ENCODE results near the gene TRPM6. TPM values are rescaled to one million over a fixed set of nuclear protein-coding genes. Genes with fewer than 3 reads are reported as not detected.
A peak's percentile ranks its signal among the peaks of the same experiment; 100 is the strongest.

Gene TRPM6
- total RNA-seq, 2 experiments from 2014 or later = not detected

GRCh38 chr9:74771672-74772071 is 116.0 kb downstream of the TRPM6 start:
- Mint-ChIP-seq H3K9me3 (no peaks in the 10 kb centered on the region), H3K27me3 (peaks cover 33% of the 10 kb centered on the region), H3K27ac (no peak overlapping the region), H3K4me1 (peaks cover 8% of the 10 kb centered on the region), H3K4me3 (no peak overlapping the region), H3K36me3 (no peaks in the 10 kb centered on the region)
- DNase-seq = no peak

DNA sequence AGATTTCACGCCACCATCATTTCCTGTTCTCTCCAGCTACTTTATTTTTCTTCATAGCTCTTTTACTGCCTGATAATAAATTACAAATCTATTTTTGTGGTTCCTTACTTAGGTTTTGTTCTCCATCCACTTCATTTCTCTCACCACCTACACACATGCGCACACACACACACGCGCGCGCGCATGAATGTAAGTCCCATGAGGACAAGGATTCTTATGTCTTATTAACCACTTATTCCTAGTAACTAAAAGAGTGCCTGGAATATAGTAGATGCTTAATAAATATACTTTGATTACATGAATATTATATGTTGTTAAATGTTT is 116.5 kb downstream of the TRPM6 start:
- DNase-seq = no peak
- H3K4me3 Mint-ChIP-seq = no peak overlapping the region
- H3K27me3 Mint-ChIP-seq = peaks cover 33% of the 10 kb centered on the region
- no peak overlapping the region for H3K27ac Mint-ChIP-seq
- H3K9me3 Mint-ChIP-seq = no peaks in the 10 kb centered on the region
- H3K36me3 Mint-ChIP-seq = no peaks in the 10 kb centered on the region
- H3K4me1 Mint-ChIP-seq = peaks cover 8% of the 10 kb centered on the region

- H3K4me3 Mint-ChIP-seq = no peak overlapping the region
- no peaks in the 10 kb centered on the region for H3K9me3 Mint-ChIP-seq
- peaks cover 33% of the 10 kb centered on the region for H3K27me3 Mint-ChIP-seq
- no peaks in the 10 kb centered on the region for H3K36me3 Mint-ChIP-seq
- H3K27ac Mint-ChIP-seq = no peak overlapping the region
- DNase-seq = peak; percentile 26
- H3K4me1 Mint-ChIP-seq = peaks cover 8% of the 10 kb centered on the region
Measured at GRCh38 chr9:74770508-74771261, 117.0 kb downstream of the TRPM6 start.

DNA sequence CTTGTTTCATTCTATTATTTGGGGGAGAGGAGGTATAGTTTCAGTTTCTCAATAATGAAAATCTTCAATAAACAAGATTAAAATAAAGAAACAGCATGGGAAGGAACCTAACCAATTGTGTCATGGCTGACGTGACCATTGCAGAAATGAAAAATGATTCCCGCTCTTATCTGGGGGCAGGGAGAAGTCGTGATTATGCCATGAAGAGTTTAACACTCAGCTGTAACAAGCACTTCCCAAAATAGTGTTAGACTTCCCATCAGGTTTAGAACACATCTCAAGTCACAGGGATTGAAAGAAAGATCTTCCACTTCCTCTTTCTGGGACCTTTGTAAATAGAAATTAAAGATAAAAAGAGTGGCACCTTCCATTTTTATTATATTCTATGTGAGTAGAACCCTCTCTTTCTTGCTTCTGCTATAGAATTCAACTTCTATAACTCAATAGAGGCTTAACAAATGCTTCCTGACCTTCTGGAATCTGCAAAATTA is 122.2 kb downstream of the TRPM6 start:
- Mint-ChIP-seq H3K27me3 (peaks cover 24% of the 10 kb centered on the region), H3K27ac (no peak overlapping the region), H3K9me3 (no peaks in the 10 kb centered on the region), H3K4me3 (no peak overlapping the region), H3K4me1 (no peaks in the 10 kb centered on the region), H3K36me3 (no peaks in the 10 kb centered on the region)
- no peak for DNase-seq

- no peak overlapping the region for H3K27ac Mint-ChIP-seq
- no peak for DNase-seq
- no peaks in the 10 kb centered on the region for H3K36me3 Mint-ChIP-seq
- no peak overlapping the region for H3K4me3 Mint-ChIP-seq
- H3K27me3 Mint-ChIP-seq = peaks cover 4% of the 10 kb centered on the region
- H3K4me1 Mint-ChIP-seq = no peaks in the 10 kb centered on the region
- H3K9me3 Mint-ChIP-seq = no peaks in the 10 kb centered on the region
Measured at GRCh38 chr9:74762950-74763349, 124.8 kb downstream of the TRPM6 start.

DNA sequence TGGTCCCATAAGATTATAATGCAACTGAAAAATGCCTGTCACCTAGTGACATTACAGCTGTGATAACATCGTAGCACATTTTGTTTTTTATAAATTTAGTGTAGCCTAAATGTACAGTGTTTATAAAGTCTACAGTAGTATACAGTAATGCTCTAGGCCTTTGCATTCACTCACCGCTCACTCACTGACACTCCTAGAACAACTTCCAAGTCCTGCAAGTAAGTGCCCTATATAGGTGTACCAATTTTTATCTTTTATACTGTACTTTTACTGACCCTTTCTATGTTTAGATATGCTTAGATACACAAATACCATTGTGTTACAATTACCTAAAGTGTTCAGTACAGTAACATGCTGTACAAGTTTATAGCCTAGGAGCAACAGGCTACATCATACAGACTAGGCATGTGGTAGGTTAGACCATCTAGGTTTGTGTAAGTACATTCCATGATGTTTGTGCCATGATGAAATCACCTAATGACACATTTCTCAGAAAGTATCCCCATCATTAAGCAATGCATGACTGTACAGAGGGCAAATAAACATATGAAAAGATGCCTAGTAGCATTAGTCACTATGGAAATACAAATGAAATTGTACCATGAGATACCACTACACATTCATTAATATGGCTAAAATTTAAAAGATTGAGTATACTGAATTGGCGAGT is 127.6 kb downstream of the TRPM6 start:
- H3K36me3 Mint-ChIP-seq = no peaks in the 10 kb centered on the region
- no peak for DNase-seq
- H3K27me3 Mint-ChIP-seq = peaks cover 4% of the 10 kb centered on the region
- no peak overlapping the region for H3K27ac Mint-ChIP-seq
- H3K4me3 Mint-ChIP-seq = no peak overlapping the region
- H3K9me3 Mint-ChIP-seq = no peaks in the 10 kb centered on the region
- H3K4me1 Mint-ChIP-seq = no peaks in the 10 kb centered on the region

GRCh38 chr9:74755999-74756398 is 131.7 kb downstream of the TRPM6 start:
- no peak overlapping the region for H3K27ac Mint-ChIP-seq
- H3K9me3 Mint-ChIP-seq = no peaks in the 10 kb centered on the region
- no peaks in the 10 kb centered on the region for H3K4me1 Mint-ChIP-seq
- no peaks in the 10 kb centered on the region for H3K36me3 Mint-ChIP-seq
- no peaks in the 10 kb centered on the region for H3K27me3 Mint-ChIP-seq
- no peak overlapping the region for H3K4me3 Mint-ChIP-seq
- no peak for DNase-seq

GRCh38 chr9:74755355-74755754 is 132.4 kb downstream of the TRPM6 start:
- Mint-ChIP-seq H3K4me1 (no peaks in the 10 kb centered on the region), H3K27me3 (no peaks in the 10 kb centered on the region), H3K27ac (no peak overlapping the region), H3K9me3 (no peaks in the 10 kb centered on the region), H3K36me3 (no peaks in the 10 kb centered on the region), H3K4me3 (no peak overlapping the region)
- DNase-seq = no peak

GRCh38 chr9:74753650-74754049 is 134.1 kb downstream of the TRPM6 start:
- no peak overlapping the region for H3K27ac Mint-ChIP-seq
- no peaks in the 10 kb centered on the region for H3K36me3 Mint-ChIP-seq
- no peaks in the 10 kb centered on the region for H3K27me3 Mint-ChIP-seq
- DNase-seq = no peak
- H3K4me3 Mint-ChIP-seq = no peak overlapping the region
- H3K9me3 Mint-ChIP-seq = no peaks in the 10 kb centered on the region
- H3K4me1 Mint-ChIP-seq = no peaks in the 10 kb centered on the region

GRCh38 chr9:74748966-74749365 is 138.8 kb downstream of the TRPM6 start:
- Mint-ChIP-seq H3K4me1 (no peaks in the 10 kb centered on the region), H3K36me3 (no peaks in the 10 kb centered on the region), H3K9me3 (no peaks in the 10 kb centered on the region), H3K27me3 (peaks cover 21% of the 10 kb centered on the region), H3K4me3 (no peak overlapping the region), H3K27ac (no peak overlapping the region)
- DNase-seq = no peak

DNA sequence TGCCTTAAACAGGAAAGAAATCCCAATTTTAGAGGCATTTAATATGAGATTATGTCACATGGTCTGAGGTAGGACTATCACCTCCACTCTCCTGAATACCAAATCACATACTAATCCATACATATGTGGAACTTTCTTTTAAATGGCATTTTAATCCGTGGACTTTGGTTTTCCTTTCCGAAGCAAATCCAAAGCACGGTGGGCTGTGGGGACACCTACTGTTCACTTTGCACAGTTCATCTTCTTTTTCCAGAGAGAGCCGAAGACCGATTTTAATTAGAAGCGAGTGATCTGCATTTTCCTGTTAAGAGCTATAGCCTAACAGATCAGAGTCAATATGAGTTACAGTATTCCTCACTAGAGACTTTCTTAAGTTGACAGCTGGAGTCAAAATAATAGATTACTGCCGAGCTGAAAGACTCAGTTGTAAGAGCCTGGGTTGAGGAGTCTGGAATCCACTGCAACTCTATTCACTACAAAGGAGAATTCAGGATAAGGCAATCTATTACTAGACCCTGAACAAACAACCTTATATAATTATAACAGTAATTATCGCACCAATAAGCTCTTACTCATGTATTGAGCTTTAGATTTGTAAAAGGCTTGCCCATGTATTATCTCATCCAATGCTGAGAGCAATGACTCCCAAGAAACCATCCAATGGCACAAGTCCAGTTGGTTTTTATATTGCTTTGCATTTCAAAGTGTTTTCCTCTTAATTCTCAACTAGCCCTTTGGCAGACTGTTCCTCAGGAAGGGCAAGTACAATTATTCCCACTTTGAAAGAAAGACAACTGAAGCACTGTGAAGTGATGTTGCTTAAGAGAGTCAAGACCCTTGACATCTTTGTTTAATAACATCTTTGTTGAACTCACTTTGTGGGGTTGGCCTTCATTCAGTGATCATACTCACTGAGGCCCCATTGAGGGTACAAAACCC is 144.7 kb downstream of the TRPM6 start:
- Mint-ChIP-seq H3K9me3 (no peaks in the 10 kb centered on the region), H3K27me3 (peaks cover 46% of the 10 kb centered on the region), H3K4me3 (no peak overlapping the region), H3K27ac (no peak overlapping the region), H3K4me1 (peaks cover 3% of the 10 kb centered on the region), H3K36me3 (no peaks in the 10 kb centered on the region)
- DNase-seq = no peak

GRCh38 chr9:74742191-74742790 is 145.4 kb downstream of the TRPM6 start:
- Mint-ChIP-seq H3K27me3 (peaks cover 44% of the 10 kb centered on the region), H3K4me1 (peaks cover 3% of the 10 kb centered on the region)

GRCh38 chr9:74736646-74737045 is 151.1 kb downstream of the TRPM6 start:
- Mint-ChIP-seq H3K4me1 (no peaks in the 10 kb centered on the region), H3K4me3 (no peak overlapping the region), H3K27ac (no peak overlapping the region), H3K36me3 (no peaks in the 10 kb centered on the region), H3K27me3 (peaks cover 8% of the 10 kb centered on the region), H3K9me3 (no peaks in the 10 kb centered on the region)
- no peak for DNase-seq

More at GRCh38 chr9:74742191-74742790, 145.4 kb downstream of the TRPM6 start:
- Mint-ChIP-seq H3K4me3 (no peak overlapping the region), H3K27ac (no peak overlapping the region), H3K9me3 (no peaks in the 10 kb centered on the region), H3K36me3 (no peaks in the 10 kb centered on the region)
- no peak for DNase-seq

GRCh38 chr9:74735761-74736160 is 152.0 kb downstream of the TRPM6 start:
- no peaks in the 10 kb centered on the region for H3K9me3 Mint-ChIP-seq
- no peak overlapping the region for H3K27ac Mint-ChIP-seq
- H3K36me3 Mint-ChIP-seq = no peaks in the 10 kb centered on the region
- no peak overlapping the region for H3K4me3 Mint-ChIP-seq
- DNase-seq = no peak
- peaks cover under 1% of the 10 kb centered on the region for H3K27me3 Mint-ChIP-seq
- no peaks in the 10 kb centered on the region for H3K4me1 Mint-ChIP-seq
